Skeletal muscle satellite cell (primary cell): ENCODE results near the gene SURF6.

Experiments used
- H3K27me3 ChIP-seq: 2 replicates; pipeline ENCODE4 v1.7.0; 2013; ENCODE audit warnings: low read length; ENCODE audit not compliant: control insufficient read depth, insufficient read depth
- H3K36me3 ChIP-seq: 2 replicates; pipeline ENCODE4 v1.7.0; 2013; ENCODE audit warnings: mild to moderate bottlenecking, control low read depth, low read length; ENCODE audit not compliant: insufficient read depth
- H3K4me1 ChIP-seq: 2 replicates; pipeline ENCODE4 v1.7.0; 2013; ENCODE audit warnings: low read length; ENCODE audit not compliant: control insufficient read depth, insufficient read depth
- H3K4me2 ChIP-seq: 2 replicates; pipeline ENCODE4 v1.7.0; 2013; ENCODE audit warnings: mild to moderate bottlenecking, low read length
- H3K4me3 ChIP-seq: 2 replicates; pipeline ENCODE4 v1.7.0; 2013; ENCODE audit warnings: low read length
- H3K9ac ChIP-seq: 2 replicates; pipeline ENCODE4 v1.7.0; 2013; ENCODE audit warnings: mild to moderate bottlenecking, low read depth, low read length, moderate library complexity
- H3K9me3 ChIP-seq: replicated peaks from 2 replicates; pipeline ENCODE4 v1.7.0; 2013; ENCODE audit warnings: mild to moderate bottlenecking, control low read depth, low read length

SURF6 gene

DNA sequence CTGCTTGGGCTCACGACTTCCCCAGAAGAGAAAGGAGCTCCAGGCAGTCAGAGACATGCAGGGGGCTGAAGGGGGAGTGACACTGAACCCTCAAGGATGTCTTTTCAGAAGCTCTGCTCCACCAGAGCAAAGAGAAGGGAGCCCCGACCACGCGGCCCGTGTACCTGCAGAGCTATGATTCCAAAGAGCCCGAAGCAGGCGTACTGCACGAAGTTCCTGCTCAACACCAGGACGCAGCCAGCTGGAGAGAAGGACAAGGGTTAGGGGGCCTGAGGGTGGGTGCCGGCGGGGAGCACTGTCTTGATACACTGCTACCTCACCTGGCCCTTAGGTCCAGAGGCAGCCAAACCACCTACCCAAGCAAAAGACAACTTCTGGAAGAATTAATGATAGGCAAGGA lies 30.4 kb upstream of the SURF6 start:
- H3K4me3 ChIP-seq, result no peak overlapping the region
- no peak overlapping the region for H3K9ac ChIP-seq
- peaks cover 85% of the 10 kb centered on the region for H3K36me3 ChIP-seq
- no peak overlapping the region for H3K4me2 ChIP-seq
- no peaks in the 10 kb centered on the region for H3K9me3 ChIP-seq
- H3K27me3 ChIP-seq, result no peaks in the 10 kb centered on the region
- H3K4me1 ChIP-seq, result peaks cover 42% of the 10 kb centered on the region

DNA sequence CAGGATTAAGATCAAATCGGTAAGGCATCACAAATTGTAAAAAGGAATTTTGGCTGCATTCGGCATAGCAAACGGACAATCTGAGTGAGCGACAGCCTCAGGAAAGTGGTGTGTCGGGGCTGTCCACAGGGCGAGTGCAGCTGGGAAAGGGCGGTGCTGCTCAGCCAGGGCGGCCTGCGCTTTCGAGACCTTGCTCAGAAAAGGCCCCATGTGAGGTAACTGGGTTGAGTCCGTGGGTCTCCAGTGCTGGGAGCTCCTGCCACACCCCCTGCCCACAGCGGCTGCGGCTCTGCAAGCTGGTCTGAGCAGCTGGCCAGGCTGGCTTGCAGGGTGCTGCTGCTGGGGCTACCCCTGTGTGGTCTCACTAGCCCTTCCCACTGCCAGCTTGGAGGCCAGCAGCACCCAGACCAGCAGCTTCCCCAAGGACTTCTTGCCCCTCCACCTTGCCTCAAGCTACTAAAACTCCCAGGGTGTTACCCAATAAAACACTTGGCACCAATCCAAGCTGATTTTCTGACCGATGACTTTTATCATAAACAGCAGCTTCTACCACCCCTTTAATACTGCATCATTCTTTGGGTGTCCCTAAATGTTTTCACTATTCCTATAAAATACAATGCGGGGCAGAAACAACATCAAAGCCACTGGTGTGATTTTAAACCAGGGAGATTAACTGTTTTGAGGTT lies 26.5 kb upstream of the SURF6 start:
- Histone ChIP-seq H3K4me1 (peaks cover 24% of the 10 kb centered on the region), H3K9ac (no peak overlapping the region), H3K4me2 (no peak overlapping the region), H3K27me3 (no peaks in the 10 kb centered on the region), H3K36me3 (peaks cover 82% of the 10 kb centered on the region), H3K4me3 (no peak overlapping the region), H3K9me3 (no peaks in the 10 kb centered on the region)

DNA sequence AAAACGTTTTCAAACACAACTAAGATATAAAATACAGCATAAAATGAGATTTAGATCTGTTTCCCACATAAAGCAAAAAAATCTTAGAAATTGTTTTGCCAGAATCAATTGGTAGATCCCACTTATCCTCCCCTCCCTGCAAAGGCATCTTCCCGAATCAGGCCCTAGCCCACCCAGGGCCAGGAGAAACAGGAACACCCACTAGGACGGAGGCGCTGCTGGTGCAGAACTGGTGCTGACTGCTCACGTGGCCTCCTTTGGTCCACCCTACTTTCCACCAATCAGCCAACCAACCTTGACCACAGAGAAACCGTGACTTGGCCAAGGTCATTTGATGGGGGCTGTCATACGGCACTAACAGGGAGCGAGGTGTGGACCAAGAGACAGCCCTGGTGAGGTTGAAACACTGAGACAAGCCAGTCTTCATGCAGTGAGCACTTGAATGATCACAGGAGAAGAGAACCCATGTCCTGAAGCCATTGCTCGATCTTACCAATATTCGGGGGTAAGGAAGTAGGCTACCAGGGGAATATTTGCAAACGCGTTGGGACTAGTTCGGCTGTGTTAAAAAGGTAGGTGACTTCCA lies 25.6 kb upstream of the SURF6 start:
- Histone ChIP-seq H3K27me3 (no peaks in the 10 kb centered on the region), H3K4me3 (no peak overlapping the region), H3K4me1 (peaks cover 26% of the 10 kb centered on the region), H3K9ac (no peak overlapping the region), H3K36me3 (peaks cover 74% of the 10 kb centered on the region), H3K4me2 (no peak overlapping the region), H3K9me3 (no peaks in the 10 kb centered on the region)

DNA sequence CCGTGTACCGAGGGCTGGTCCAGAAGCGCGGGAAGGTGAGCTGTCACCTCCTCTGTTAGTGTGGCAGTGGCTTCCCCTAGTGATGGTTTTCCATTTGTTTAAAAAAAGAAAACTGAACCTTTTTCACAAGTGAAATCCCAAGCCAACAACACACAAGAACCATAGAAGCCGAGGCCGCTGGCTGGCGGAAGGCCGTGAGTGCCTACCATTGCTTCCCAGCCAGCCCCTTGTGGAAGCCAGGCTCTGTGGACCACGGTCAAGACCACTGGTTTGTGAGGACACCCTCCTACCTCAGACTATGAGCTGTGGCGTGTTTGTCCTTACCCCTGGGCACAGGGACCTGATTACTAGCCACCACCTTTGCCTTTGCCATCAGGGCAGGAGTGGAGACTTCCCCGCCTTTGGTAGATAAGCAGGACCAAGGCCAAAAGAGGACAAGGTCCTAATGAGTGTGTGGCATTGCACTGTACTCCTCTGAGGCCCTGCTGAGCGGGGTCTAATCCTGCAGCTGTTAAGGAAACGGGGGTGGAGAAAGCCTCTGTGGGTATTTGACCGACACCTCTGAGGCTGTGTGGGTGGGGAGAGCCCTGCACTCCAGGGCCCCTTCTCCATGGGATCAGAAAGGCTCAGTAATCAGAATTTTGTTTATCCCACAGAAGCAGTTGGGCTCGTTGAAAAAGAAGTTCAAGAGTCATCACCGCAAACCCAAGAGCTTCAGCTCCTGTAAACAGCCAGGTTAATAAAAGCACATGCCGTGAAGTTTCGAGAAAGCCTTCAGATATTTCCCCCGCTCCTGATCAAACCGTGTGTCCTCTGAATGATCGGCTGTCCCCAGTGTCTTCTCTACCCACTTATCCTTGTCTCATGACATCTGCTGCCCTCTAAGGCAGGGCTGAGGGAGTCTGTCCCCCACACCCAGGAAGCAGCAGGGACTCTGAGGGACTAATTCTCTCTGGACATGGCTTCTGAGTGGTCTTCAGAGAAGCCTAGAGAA lies 24.7 kb upstream of the SURF6 start:
- Histone ChIP-seq H3K4me1 (peaks cover 26% of the 10 kb centered on the region), H3K4me2 (peak overlapping the region; percentile 8), H3K9me3 (no peaks in the 10 kb centered on the region), H3K9ac (peak overlapping the region; percentile 15), H3K27me3 (no peaks in the 10 kb centered on the region), H3K4me3 (no peak overlapping the region), H3K36me3 (peaks cover 65% of the 10 kb centered on the region)

DNA sequence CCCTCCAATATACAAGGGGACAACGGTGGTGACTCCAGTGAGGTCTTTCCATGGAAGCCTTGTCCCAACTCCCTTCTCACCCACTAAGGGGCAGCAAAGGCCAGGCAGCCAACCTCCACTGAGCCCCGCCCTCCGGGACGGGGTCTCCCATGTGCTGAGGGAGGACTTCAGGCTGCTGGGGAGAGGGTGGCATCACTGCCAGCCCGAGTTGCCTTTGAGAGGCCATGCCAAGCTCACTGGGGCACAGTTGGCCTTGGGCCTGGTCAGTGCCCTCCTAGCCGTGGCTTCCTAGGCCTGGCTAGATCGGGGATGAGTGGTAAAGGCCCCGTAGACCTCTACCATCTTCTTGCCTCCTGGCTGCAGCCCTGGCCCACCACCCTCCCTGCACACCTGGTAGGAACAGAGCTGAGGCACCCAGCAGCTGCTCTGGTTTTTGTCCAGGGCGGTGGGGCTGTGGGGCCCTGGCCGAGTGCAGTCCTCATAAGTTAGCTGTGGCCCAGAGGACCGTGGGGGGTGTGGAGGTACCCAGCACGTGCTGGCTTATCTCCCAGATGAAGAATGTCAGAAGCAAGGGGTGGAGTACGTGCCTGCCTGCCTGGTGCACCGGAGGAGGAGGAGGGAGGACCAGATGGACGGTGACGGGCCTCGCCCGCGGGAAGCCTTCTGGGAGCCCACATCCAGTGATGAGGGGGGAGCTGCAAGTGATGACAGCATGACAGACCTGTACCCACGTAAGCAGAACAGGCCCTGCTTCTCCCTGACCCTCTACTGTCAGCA lies 23.6 kb upstream of the SURF6 start:
- Histone ChIP-seq H3K36me3 (peaks cover 54% of the 10 kb centered on the region), H3K4me3 (no peak overlapping the region), H3K4me2 (no peak overlapping the region), H3K9me3 (no peaks in the 10 kb centered on the region), H3K4me1 (peaks cover 35% of the 10 kb centered on the region), H3K27me3 (no peaks in the 10 kb centered on the region), H3K9ac (no peak overlapping the region)

DNA sequence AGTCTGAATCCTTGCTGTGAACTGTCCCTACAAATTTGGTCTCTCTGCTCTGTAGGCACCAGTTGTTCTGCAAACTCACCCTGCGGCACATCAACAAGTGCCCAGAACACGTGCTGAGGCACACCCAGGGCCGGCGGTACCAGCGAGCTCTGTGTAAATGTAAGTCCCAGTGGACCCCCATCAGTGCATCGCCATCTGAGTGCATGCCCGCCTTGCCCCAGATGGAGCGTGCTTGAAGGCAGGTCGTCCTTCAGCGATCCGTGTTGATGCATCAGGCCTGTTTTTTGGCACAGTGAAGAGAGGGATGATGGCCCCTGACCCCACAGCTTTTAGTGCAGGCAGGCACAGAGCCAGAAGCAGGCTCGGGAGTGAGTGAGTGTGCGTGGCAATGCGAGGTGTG lies 21.7 kb upstream of the SURF6 start:
- H3K4me1 ChIP-seq, result peaks cover 35% of the 10 kb centered on the region

DNA sequence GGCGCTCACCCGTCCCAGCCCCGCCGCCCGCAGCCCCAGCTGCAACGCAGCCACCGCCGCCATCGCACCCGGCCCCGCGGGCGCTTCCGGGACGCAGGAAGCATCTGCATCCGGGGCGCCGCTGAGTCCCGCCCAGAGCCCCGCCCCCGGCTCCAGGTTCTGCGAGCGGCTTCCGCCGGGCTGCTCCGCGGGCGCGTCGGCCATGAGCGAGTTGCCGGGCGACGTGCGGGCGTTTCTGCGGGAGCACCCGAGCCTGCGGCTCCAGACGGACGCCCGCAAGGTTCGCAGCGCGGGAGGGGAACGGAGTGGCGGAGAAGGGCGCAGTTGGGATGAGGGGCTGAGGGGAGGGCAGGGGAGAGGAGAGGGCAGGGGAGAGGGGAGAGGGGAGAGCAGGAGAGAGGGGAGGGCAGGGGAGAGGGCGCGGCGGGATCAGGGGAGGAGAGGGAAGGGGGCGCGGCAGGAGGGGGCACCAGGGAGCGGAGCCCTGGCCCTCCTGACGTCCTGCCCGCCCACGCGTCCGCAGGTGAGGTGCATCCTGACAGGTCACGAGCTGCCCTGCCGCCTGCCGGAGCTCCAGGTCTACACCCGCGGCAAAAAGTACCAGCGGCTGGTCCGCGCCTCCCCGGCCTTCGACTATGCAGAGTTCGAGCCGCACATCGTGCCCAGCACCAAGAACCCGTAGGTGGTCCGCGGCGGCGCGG lies 20.6 kb upstream of the SURF6 start, which contains the start of the genes SURF1 and SURF2:
SURF1 (minus strand) TSS at position 97 of the 701 bp plus-strand sequence; CDS start at position 63, 34 bp downstream.
SURF2 (plus strand) TSS at position 160 of the 701 bp plus-strand sequence; CDS start at position 203, 43 bp downstream.
- Histone ChIP-seq H3K36me3 (peaks cover 45% of the 10 kb centered on the region), H3K4me1 (peaks cover 35% of the 10 kb centered on the region), H3K9ac (peak within 1 kb of the TSS; percentile 88), H3K9me3 (no peaks in the 10 kb centered on the region), H3K4me2 (peak within 1 kb of the TSS; percentile 96), H3K27me3 (no peaks in the 10 kb centered on the region), H3K4me3 (peak within 1 kb of the TSS; percentile 90)

More for the DNA sequence above, 21.7 kb upstream of the SURF6 start:
- no peak overlapping the region for H3K4me3 ChIP-seq
- H3K27me3 ChIP-seq, result no peaks in the 10 kb centered on the region
- peak overlapping the region; percentile 82 for H3K4me2 ChIP-seq
- no peaks in the 10 kb centered on the region for H3K9me3 ChIP-seq
- H3K9ac ChIP-seq, result no peak overlapping the region
- peaks cover 45% of the 10 kb centered on the region for H3K36me3 ChIP-seq

DNA sequence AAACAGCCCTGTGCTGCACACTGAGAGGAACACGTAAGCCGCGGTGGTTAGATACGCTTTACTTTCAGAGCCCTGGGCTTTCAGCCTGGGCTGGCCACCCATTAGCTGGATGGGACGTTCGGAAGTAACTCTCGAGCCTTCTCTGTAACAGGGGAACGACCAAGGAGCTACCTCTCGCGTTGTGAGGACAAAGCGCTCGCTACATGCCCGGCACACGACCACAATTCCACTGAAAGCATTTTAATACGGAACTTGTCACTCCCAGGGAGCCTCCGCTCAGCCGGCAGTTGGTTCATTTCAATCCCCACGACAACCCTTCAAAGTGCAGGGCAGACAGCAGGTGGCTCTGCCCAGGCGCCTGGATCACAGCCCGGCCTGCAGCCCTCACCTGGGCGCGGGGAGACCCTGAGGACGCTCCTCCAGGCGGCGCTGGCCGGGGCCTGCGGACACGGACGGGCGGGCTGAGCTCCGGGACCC lies 19.9 kb upstream of the SURF6 start:
- Histone ChIP-seq H3K4me3 (peak overlapping the region; percentile 90), H3K36me3 (peaks cover 45% of the 10 kb centered on the region), H3K4me2 (peak overlapping the region; percentile 96), H3K27me3 (no peaks in the 10 kb centered on the region), H3K4me1 (peaks cover 32% of the 10 kb centered on the region), H3K9me3 (no peaks in the 10 kb centered on the region), H3K9ac (peak overlapping the region; percentile 88)

DNA sequence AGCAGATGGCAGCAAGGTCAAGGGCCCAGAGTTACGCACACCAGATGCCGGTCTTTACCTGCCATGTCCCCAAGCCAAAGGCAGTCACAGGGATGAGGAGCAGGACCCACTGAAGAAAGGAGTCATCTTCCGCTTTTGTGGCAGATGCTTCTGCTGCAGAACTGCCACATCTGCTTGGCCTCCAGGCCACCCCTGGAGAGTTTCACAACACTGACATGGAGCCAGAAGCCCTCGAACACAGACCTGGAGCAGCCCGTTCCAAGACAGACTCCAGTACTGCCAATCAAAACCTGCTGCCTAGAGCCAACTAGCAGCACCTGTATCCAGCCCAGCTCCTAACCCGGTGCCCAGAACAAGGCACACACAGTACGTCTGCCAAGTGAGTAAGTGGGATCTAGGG lies 18.8 kb upstream of the SURF6 start:
- H3K4me2 ChIP-seq, result peak overlapping the region; percentile 27
- no peaks in the 10 kb centered on the region for H3K27me3 ChIP-seq
- no peak overlapping the region for H3K4me3 ChIP-seq
- H3K9me3 ChIP-seq, result no peaks in the 10 kb centered on the region
- H3K36me3 ChIP-seq, result peaks cover 45% of the 10 kb centered on the region
- no peak overlapping the region for H3K9ac ChIP-seq
- H3K4me1 ChIP-seq, result peaks cover 26% of the 10 kb centered on the region

DNA sequence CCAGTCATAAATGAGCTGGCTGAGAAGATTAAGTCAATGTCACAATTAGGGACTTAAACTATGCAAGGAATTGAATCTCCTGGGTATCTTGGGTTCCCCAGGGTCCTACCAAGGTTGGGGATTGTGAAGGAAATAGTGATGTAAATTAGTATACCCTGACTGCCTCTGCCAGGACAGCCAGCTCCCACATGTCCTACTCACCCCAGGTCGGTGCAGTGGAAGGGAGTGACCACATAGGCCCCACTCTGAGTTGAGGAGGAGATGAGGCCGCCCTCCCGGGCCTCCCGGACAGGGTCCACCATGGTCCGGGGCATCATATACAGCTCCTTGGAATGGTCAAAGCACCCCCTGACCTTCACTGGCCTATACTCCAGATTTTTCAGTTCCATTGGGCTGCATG lies 17.6 kb upstream of the SURF6 start:
- no peak overlapping the region for H3K9ac ChIP-seq
- H3K36me3 ChIP-seq, result peaks cover 52% of the 10 kb centered on the region
- H3K4me2 ChIP-seq, result no peak overlapping the region
- no peaks in the 10 kb centered on the region for H3K27me3 ChIP-seq
- no peaks in the 10 kb centered on the region for H3K9me3 ChIP-seq
- H3K4me3 ChIP-seq, result no peak overlapping the region
- H3K4me1 ChIP-seq, result peaks cover 30% of the 10 kb centered on the region
